ENCODE data around the gene HOXA4.

Gene HOXA4

GRCh38 chr7:27091941-27092818 is 38.4 kb downstream of the HOXA4 start:
- peak; percentile 3 for DNase-seq (ENCODE audit: low spot score)
- Histone ChIP-seq H3K4me1 (ENCODE audit: control insufficient read depth in 2 of 2, insufficient read depth in 1 of 2, low read depth in 1 of 2, low read length in 2 of 2) (no peaks in the 10 kb centered on the region), H3K23ac (ENCODE audit: low read depth, low read length, poor library complexity) (no peak overlapping the region), H3K4ac (ENCODE audit: low read length) (no peak overlapping the region), H2BK15ac (ENCODE audit: low read length) (no peak overlapping the region), H2BK12ac (ENCODE audit: low read length) (no peak overlapping the region), H4K8ac (ENCODE audit: low read depth, low read length) (no peak overlapping the region), H3K36me3 (replicated peaks in 1 of 2; ENCODE audit: control insufficient read depth in 2 of 2, insufficient read depth in 2 of 2, low read length in 2 of 2) (no peaks in the 10 kb centered on the region), H3K9ac (ENCODE audit: low read depth, low read length, poor library complexity) (no peak overlapping the region), H2BK120ac (ENCODE audit: low read depth, low read length) (no peak overlapping the region), H4K91ac (ENCODE audit: low read depth, low read length, poor library complexity) (no peak overlapping the region), H2BK5ac (ENCODE audit: low read length) (no peak overlapping the region), H3K79me1 (ENCODE audit: low read depth, low read length) (no peaks in the 10 kb centered on the region), H3K14ac (ENCODE audit: low read length) (no peak overlapping the region), H2AK5ac (ENCODE audit: low read depth, low read length) (no peak overlapping the region), H3K18ac (ENCODE audit: low read length) (no peak overlapping the region), H3K4me2 (ENCODE audit: insufficient read depth, low read length, poor library complexity, severe bottlenecking) (no peak overlapping the region), H3K4me3 (ENCODE audit: low read length in 2 of 2) (no peak overlapping the region), H2AFZ (ENCODE audit: low read length) (no peak overlapping the region), H3K27me3 (ENCODE audit: control insufficient read depth in 3 of 3, insufficient read depth in 3 of 3, low read depth in 1 of 3, low read length in 3 of 3) (peaks cover 35 to 95% (median 77%) of the 10 kb centered on the region in 3 experiments), H3K27ac (replicated peaks; ENCODE audit: low read length) (no peak overlapping the region), H3K9me3 (replicated peaks in 1 of 2; ENCODE audit: control insufficient read depth in 2 of 2, insufficient read depth in 1 of 2, low read depth in 1 of 2, low read length in 2 of 2) (peaks cover 3 to 14% of the 10 kb centered on the region in 2 donors)
- no CpG with 5 or more reads among the region's 9 CpGs for WGBS, 2 donors (ENCODE audit: extremely low coverage in 2 of 2, insufficient read length in 2 of 2, insufficient replicate concordance in 1 of 2)

- WGBS, 2 donors (ENCODE audit: extremely low coverage in 2 of 2, insufficient read length in 2 of 2, insufficient replicate concordance in 1 of 2), result no CpG with 5 or more reads among the region's 3 CpGs
- Histone ChIP-seq H3K4ac (ENCODE audit: low read length) (no peak overlapping the region), H4K8ac (ENCODE audit: low read depth, low read length) (no peak overlapping the region), H3K4me2 (ENCODE audit: insufficient read depth, low read length, poor library complexity, severe bottlenecking) (no peak overlapping the region), H3K9ac (ENCODE audit: low read depth, low read length, poor library complexity) (no peak overlapping the region), H3K27ac (replicated peaks; ENCODE audit: low read length) (no peak overlapping the region), H3K27me3 (ENCODE audit: control insufficient read depth in 3 of 3, insufficient read depth in 3 of 3, low read depth in 1 of 3, low read length in 3 of 3) (peaks cover 24 to 84% (median 66%) of the 10 kb centered on the region in 3 experiments), H3K23ac (ENCODE audit: low read depth, low read length, poor library complexity) (no peak overlapping the region), H3K4me3 (ENCODE audit: low read length in 2 of 2) (no peak overlapping the region), H3K14ac (ENCODE audit: low read length) (no peak overlapping the region), H2AFZ (ENCODE audit: low read length) (no peak overlapping the region), H2BK15ac (ENCODE audit: low read length) (no peak overlapping the region), H2AK5ac (ENCODE audit: low read depth, low read length) (no peak overlapping the region), H2BK12ac (ENCODE audit: low read length) (no peak overlapping the region), H3K4me1 (ENCODE audit: control insufficient read depth in 2 of 2, insufficient read depth in 1 of 2, low read depth in 1 of 2, low read length in 2 of 2) (no peaks in the 10 kb centered on the region), H2BK5ac (ENCODE audit: low read length) (no peak overlapping the region), H2BK120ac (ENCODE audit: low read depth, low read length) (no peak overlapping the region), H3K36me3 (replicated peaks in 1 of 2; ENCODE audit: control insufficient read depth in 2 of 2, insufficient read depth in 2 of 2, low read length in 2 of 2) (no peaks in the 10 kb centered on the region), H3K18ac (ENCODE audit: low read length) (no peak overlapping the region), H3K79me1 (ENCODE audit: low read depth, low read length) (no peaks in the 10 kb centered on the region), H4K91ac (ENCODE audit: low read depth, low read length, poor library complexity) (no peak overlapping the region), H3K9me3 (replicated peaks in 1 of 2; ENCODE audit: control insufficient read depth in 2 of 2, insufficient read depth in 1 of 2, low read depth in 1 of 2, low read length in 2 of 2) (peaks cover 3 to 14% of the 10 kb centered on the region in 2 donors)
- DNase-seq (ENCODE audit: low spot score), result peak; percentile 4
Observed at GRCh38 chr7:27091105-27091504, 39.5 kb downstream of the HOXA4 start.

- Histone ChIP-seq H3K4me3 (ENCODE audit: low read length in 2 of 2) (peak overlapping the region in 1 of 2 donors; percentile 47), H3K9ac (ENCODE audit: low read depth, low read length, poor library complexity) (no peak overlapping the region), H2AFZ (ENCODE audit: low read length) (no peak overlapping the region), H2BK15ac (ENCODE audit: low read length) (no peak overlapping the region), H3K27me3 (ENCODE audit: control insufficient read depth in 3 of 3, insufficient read depth in 3 of 3, low read depth in 1 of 3, low read length in 3 of 3) (peaks cover 20 to 56% (median 38%) of the 10 kb centered on the region in 3 experiments), H3K4me1 (ENCODE audit: control insufficient read depth in 2 of 2, insufficient read depth in 1 of 2, low read depth in 1 of 2, low read length in 2 of 2) (no peaks in the 10 kb centered on the region), H2AK5ac (ENCODE audit: low read depth, low read length) (no peak overlapping the region), H3K27ac (replicated peaks; ENCODE audit: low read length) (no peak overlapping the region), H3K23ac (ENCODE audit: low read depth, low read length, poor library complexity) (no peak overlapping the region), H3K14ac (ENCODE audit: low read length) (no peak overlapping the region), H4K8ac (ENCODE audit: low read depth, low read length) (no peak overlapping the region), H3K79me1 (ENCODE audit: low read depth, low read length) (no peaks in the 10 kb centered on the region), H2BK120ac (ENCODE audit: low read depth, low read length) (no peak overlapping the region), H3K36me3 (replicated peaks in 1 of 2; ENCODE audit: control insufficient read depth in 2 of 2, insufficient read depth in 2 of 2, low read length in 2 of 2) (no peaks in the 10 kb centered on the region), H2BK5ac (ENCODE audit: low read length) (no peak overlapping the region), H3K4ac (ENCODE audit: low read length) (no peak overlapping the region), H4K91ac (ENCODE audit: low read depth, low read length, poor library complexity) (no peak overlapping the region), H3K4me2 (ENCODE audit: insufficient read depth, low read length, poor library complexity, severe bottlenecking) (no peak overlapping the region), H3K9me3 (replicated peaks in 1 of 2; ENCODE audit: control insufficient read depth in 2 of 2, insufficient read depth in 1 of 2, low read depth in 1 of 2, low read length in 2 of 2) (peaks cover 0 to 14% of the 10 kb centered on the region in 2 donors), H3K18ac (ENCODE audit: low read length) (no peak overlapping the region), H2BK12ac (ENCODE audit: low read length) (no peak overlapping the region)
- DNase-seq (ENCODE audit: low spot score), result peak; percentile 14
- no CpG with 5 or more reads among the region's 68 CpGs for WGBS, 2 donors (ENCODE audit: extremely low coverage in 2 of 2, insufficient read length in 2 of 2, insufficient replicate concordance in 1 of 2)
Observed at GRCh38 chr7:27088002-27088922, 42.3 kb downstream of the HOXA4 start.

- DNase-seq (ENCODE audit: low spot score), result no peak
- Histone ChIP-seq H4K8ac (ENCODE audit: low read depth, low read length) (no peak overlapping the region), H2BK5ac (ENCODE audit: low read length) (no peak overlapping the region), H3K4me2 (ENCODE audit: insufficient read depth, low read length, poor library complexity, severe bottlenecking) (no peak overlapping the region), H3K4me1 (ENCODE audit: control insufficient read depth in 2 of 2, insufficient read depth in 1 of 2, low read depth in 1 of 2, low read length in 2 of 2) (peaks cover 0 to 2% of the 10 kb centered on the region in 2 donors), H3K18ac (ENCODE audit: low read length) (no peak overlapping the region), H3K9ac (ENCODE audit: low read depth, low read length, poor library complexity) (no peak overlapping the region), H3K4ac (ENCODE audit: low read length) (no peak overlapping the region), H2BK15ac (ENCODE audit: low read length) (no peak overlapping the region), H3K9me3 (replicated peaks in 1 of 2; ENCODE audit: control insufficient read depth in 2 of 2, insufficient read depth in 1 of 2, low read depth in 1 of 2, low read length in 2 of 2) (peaks cover 0 to 10% of the 10 kb centered on the region in 2 donors), H4K91ac (ENCODE audit: low read depth, low read length, poor library complexity) (no peak overlapping the region), H2BK12ac (ENCODE audit: low read length) (no peak overlapping the region), H3K14ac (ENCODE audit: low read length) (no peak overlapping the region), H3K27ac (replicated peaks; ENCODE audit: low read length) (no peak overlapping the region), H2AK5ac (ENCODE audit: low read depth, low read length) (no peak overlapping the region), H3K23ac (ENCODE audit: low read depth, low read length, poor library complexity) (no peak overlapping the region), H3K79me1 (ENCODE audit: low read depth, low read length) (no peaks in the 10 kb centered on the region), H2BK120ac (ENCODE audit: low read depth, low read length) (no peak overlapping the region), H3K4me3 (ENCODE audit: low read length in 2 of 2) (no peak overlapping the region), H2AFZ (ENCODE audit: low read length) (no peak overlapping the region), H3K27me3 (ENCODE audit: control insufficient read depth in 3 of 3, insufficient read depth in 3 of 3, low read depth in 1 of 3, low read length in 3 of 3) (peaks cover 2 to 14% (median 8%) of the 10 kb centered on the region in 3 experiments), H3K36me3 (replicated peaks in 1 of 2; ENCODE audit: control insufficient read depth in 2 of 2, insufficient read depth in 2 of 2, low read length in 2 of 2) (no peaks in the 10 kb centered on the region)
- WGBS, 2 donors (ENCODE audit: extremely low coverage in 2 of 2, insufficient read length in 2 of 2, insufficient replicate concordance in 1 of 2), result no CpG with 5 or more reads among the region's 2 CpGs
Observed at GRCh38 chr7:27083646-27084045, 46.9 kb downstream of the HOXA4 start.

Data from neuronal stem cell (in vitro differentiated cells).